Fibroblast of lung (primary cell): ENCODE measurements around the gene ZNF467. TPM values are rescaled to one million over a fixed set of nuclear protein-coding genes. Genes with fewer than 3 reads are reported as not detected.
A peak's percentile ranks its signal among the peaks of the same experiment; 100 is the strongest.

Experiments used
- DNase-seq, 2 donors: peaks; one replicate each; pipeline versions ENCODE4 v3.0.0 to v3.0.0-alpha.2; 2010; ENCODE audit warnings: low read depth in 2 of 2
- H2AFZ ChIP-seq: 2 replicates; pipeline ENCODE4 v1.5.1; 2012; ENCODE audit warnings: low read length, control low read depth, inconsistent platforms
- H3K27ac ChIP-seq: 2 replicates; pipeline ENCODE4 v1.5.1; 2011; ENCODE audit warnings: low read length, control low read depth; ENCODE audit not compliant: insufficient read depth
- H3K27me3 ChIP-seq: 2 replicates; pipeline ENCODE4 v1.5.1; 2011; ENCODE audit warnings: mild to moderate bottlenecking, low read length; ENCODE audit not compliant: control insufficient read depth, insufficient read depth
- H3K36me3 ChIP-seq: 2 replicates; pipeline ENCODE4 v1.5.1; 2011; ENCODE audit warnings: low read length; ENCODE audit not compliant: control insufficient read depth, insufficient read depth
- H3K4me1 ChIP-seq: 2 replicates; pipeline ENCODE4 v1.5.1; 2011; ENCODE audit warnings: low read length; ENCODE audit not compliant: control insufficient read depth, insufficient read depth; ENCODE audit errors: extremely low read depth
- H3K4me2 ChIP-seq: 2 replicates; pipeline ENCODE4 v1.5.1; 2011; ENCODE audit warnings: low read length, control low read depth; ENCODE audit not compliant: insufficient read depth; ENCODE audit errors: extremely low read depth
- H3K4me3 ChIP-seq, 4 experiments: fragments of 200-600 bp in 1 of 4; sonication (generic) in 1 of 4; replicated peaks in 1 of 4; 2 replicates each; pipeline ENCODE4 v1.5.1; 2011 to 2016; ENCODE audit warnings: low read length in 4 of 4, low read depth in 3 of 4, mild to moderate bottlenecking in 3 of 4, control low read depth in 2 of 4, inconsistent platforms in 1 of 4, mixed read lengths in 1 of 4; ENCODE audit not compliant: insufficient read depth in 1 of 4; ENCODE audit errors: control extremely low read depth in 1 of 4
- H3K79me2 ChIP-seq: 2 replicates; pipeline ENCODE4 v1.5.1; 2012; ENCODE audit warnings: mild to moderate bottlenecking, low read length, inconsistent platforms; ENCODE audit not compliant: control insufficient read depth, insufficient read depth
- H3K9ac ChIP-seq: 2 replicates; pipeline ENCODE4 v1.5.1; 2011; ENCODE audit warnings: mild to moderate bottlenecking, low read length, control low read depth; ENCODE audit not compliant: insufficient read depth
- H3K9me3 ChIP-seq: 2 replicates; pipeline ENCODE4 v1.5.1; 2012; ENCODE audit warnings: low read depth, low read length; ENCODE audit not compliant: control insufficient read depth, insufficient read depth
- H4K20me1 ChIP-seq: 2 replicates; pipeline ENCODE4 v1.5.1; 2011; ENCODE audit warnings: low read length; ENCODE audit not compliant: control insufficient read depth, insufficient read depth; ENCODE audit errors: extremely low read depth
- CTCF ChIP-seq, 2 donors: IDR thresholded peaks in 1 of 2; conservative IDR thresholded peaks in 1 of 2; 1 replicate in 1 of 2; 2 replicates in 1 of 2; pipeline ENCODE4 v1.5.1; 2011 to 2012; ENCODE audit warnings: low read length in 2 of 2, control low read depth in 1 of 2, inconsistent platforms in 1 of 2, low read depth in 1 of 2, mild to moderate bottlenecking in 1 of 2
- EZH2 ChIP-seq: IDR thresholded peaks from 2 replicates; pipeline ENCODE4 v1.5.1; 2012; ENCODE audit warnings: low read length, control low read depth, mild to moderate bottlenecking; ENCODE audit errors: missing control alignments
- polyA plus RNA-seq, 2 donors: library from polyadenylated mRNA; depleted of rRNA in 1 of 2; stranded (reverse) in 1 of 2; unstranded in 1 of 2; fragments of >200 nt; gene quantifications; 2 replicates each; pipeline ENCODE4 v1.2.1, GENCODE V29; 2011 to 2012; ENCODE audit warnings: missing spikeins in 1 of 2
- total RNA-seq: library from RNA; depleted of rRNA; stranded (reverse); fragments of >200 nt; gene quantifications from 2 replicates; pipeline ENCODE4 v1.2.1, GENCODE V29; 2014

The ZNF467 gene
- total and polyA plus RNA-seq, 2 donors (not counting 1 experiment from before 2014, with no cell fraction given): 0.89 to 1.3 TPM

GRCh38 chr7:149813254-149814035 is 40.1 kb upstream of the ZNF467 start:
- Histone ChIP-seq H3K4me1 (no peaks in the 10 kb centered on the region), H3K9ac (no peak overlapping the region), H3K79me2 (no peaks in the 10 kb centered on the region), H3K4me3 (no peak overlapping the region), H4K20me1 (no peaks in the 10 kb centered on the region), H3K36me3 (no peaks in the 10 kb centered on the region), H3K27ac (no peak overlapping the region), H3K9me3 (no peaks in the 10 kb centered on the region), H3K27me3 (no peaks in the 10 kb centered on the region), H2AFZ (no peak overlapping the region), H3K4me2 (no peak overlapping the region)
- no peak for DNase-seq
- TF ChIP-seq CTCF (conservative IDR thresholded peaks at IDR 0.05 in 1 of 2, IDR thresholded peaks at IDR 0.05 in 1 of 2; ENCODE audit: low read depth in 1 of 2, low read length in 2 of 2) (no peak), EZH2 (no peak)

- no peak overlapping the region for H3K27ac ChIP-seq
- no peaks in the 10 kb centered on the region for H3K9me3 ChIP-seq
- H3K4me2 ChIP-seq: no peak overlapping the region
- DNase-seq: no peak
- H2AFZ ChIP-seq: no peak overlapping the region
- no peaks in the 10 kb centered on the region for H3K36me3 ChIP-seq
- no peaks in the 10 kb centered on the region for H3K27me3 ChIP-seq
- H3K9ac ChIP-seq: no peak overlapping the region
- no peaks in the 10 kb centered on the region for H3K4me1 ChIP-seq
- H4K20me1 ChIP-seq: no peaks in the 10 kb centered on the region
- no peak overlapping the region for H3K4me3 ChIP-seq
- H3K79me2 ChIP-seq: no peaks in the 10 kb centered on the region
- TF ChIP-seq CTCF (conservative IDR thresholded peaks at IDR 0.05 in 1 of 2, IDR thresholded peaks at IDR 0.05 in 1 of 2; ENCODE audit: low read depth in 1 of 2, low read length in 2 of 2) (no peak), EZH2 (no peak)
These were observed 38.6 kb upstream of the ZNF467 start for GRCh38 chr7:149811831-149812490.

- Histone ChIP-seq H3K36me3 (no peaks in the 10 kb centered on the region), H4K20me1 (no peaks in the 10 kb centered on the region)
- DNase-seq: peak in 1 of 2 donors; percentile 6
These were observed 37.8 kb upstream of the ZNF467 start for GRCh38 chr7:149811221-149811620.

More at GRCh38 chr7:149811221-149811620, 37.8 kb upstream of the ZNF467 start:
- no peaks in the 10 kb centered on the region for H3K9me3 ChIP-seq
- H3K4me1 ChIP-seq: no peaks in the 10 kb centered on the region
- no peak overlapping the region for H2AFZ ChIP-seq
- H3K4me3 ChIP-seq: no peak overlapping the region
- no peak overlapping the region for H3K4me2 ChIP-seq
- H3K79me2 ChIP-seq: no peaks in the 10 kb centered on the region
- H3K9ac ChIP-seq: no peak overlapping the region
- no peak overlapping the region for H3K27ac ChIP-seq
- TF ChIP-seq CTCF (conservative IDR thresholded peaks at IDR 0.05 in 1 of 2, IDR thresholded peaks at IDR 0.05 in 1 of 2; ENCODE audit: low read depth in 1 of 2, low read length in 2 of 2) (peak in 1 of 2 donors; percentile 35), EZH2 (no peak)
- H3K27me3 ChIP-seq: no peaks in the 10 kb centered on the region
